ENCODE data around the gene GLI2.

GRCh38 chr2:120712180-120712681 lies 23.4 kb upstream of the GLI2 start:
- TF ChIP-seq, protein P1, sequence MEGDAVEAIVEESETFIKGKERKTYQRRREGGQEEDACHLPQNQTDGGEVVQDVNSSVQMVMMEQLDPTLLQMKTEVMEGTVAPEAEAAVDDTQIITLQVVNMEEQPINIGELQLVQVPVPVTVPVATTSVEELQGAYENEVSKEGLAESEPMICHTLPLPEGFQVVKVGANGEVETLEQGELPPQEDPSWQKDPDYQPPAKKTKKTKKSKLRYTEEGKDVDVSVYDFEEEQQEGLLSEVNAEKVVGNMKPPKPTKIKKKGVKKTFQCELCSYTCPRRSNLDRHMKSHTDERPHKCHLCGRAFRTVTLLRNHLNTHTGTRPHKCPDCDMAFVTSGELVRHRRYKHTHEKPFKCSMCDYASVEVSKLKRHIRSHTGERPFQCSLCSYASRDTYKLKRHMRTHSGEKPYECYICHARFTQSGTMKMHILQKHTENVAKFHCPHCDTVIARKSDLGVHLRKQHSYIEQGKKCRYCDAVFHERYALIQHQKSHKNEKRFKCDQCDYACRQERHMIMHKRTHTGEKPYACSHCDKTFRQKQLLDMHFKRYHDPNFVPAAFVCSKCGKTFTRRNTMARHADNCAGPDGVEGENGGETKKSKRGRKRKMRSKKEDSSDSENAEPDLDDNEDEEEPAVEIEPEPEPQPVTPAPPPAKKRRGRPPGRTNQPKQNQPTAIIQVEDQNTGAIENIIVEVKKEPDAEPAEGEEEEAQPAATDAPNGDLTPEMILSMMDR (IDR thresholded peaks at IDR 0.05) = no peak
- TF ChIP-seq EP300 (IDR thresholded peaks at IDR 0.05) = no peak
